Tibial nerve (tissue), 3 donors: ENCODE results near the gene MARCOL.

Experiments used
- POLR2A ChIP-seq, 2 donors: fragments of 450-650 bp; IDR thresholded peaks; one replicate each; pipeline ENCODE4 v1.6.1; 2017; ENCODE audit warnings: antibody characterized with exemption in 2 of 2, mild to moderate bottlenecking in 2 of 2, moderate library complexity in 2 of 2
- TF ChIP-seq, protein P1 (sequence below), 5 experiments: fragments of 200-600 bp in 3 of 5; fragments of 450-650 bp in 2 of 5; sonication (generic) in 3 of 5; IDR thresholded peaks; one replicate each; pipeline ENCODE4 v1.5.1; 2016 to 2019; ENCODE audit warnings: antibody characterized with exemption in 5 of 5, mild to moderate bottlenecking in 3 of 5, moderate library complexity in 2 of 5

DNA sequence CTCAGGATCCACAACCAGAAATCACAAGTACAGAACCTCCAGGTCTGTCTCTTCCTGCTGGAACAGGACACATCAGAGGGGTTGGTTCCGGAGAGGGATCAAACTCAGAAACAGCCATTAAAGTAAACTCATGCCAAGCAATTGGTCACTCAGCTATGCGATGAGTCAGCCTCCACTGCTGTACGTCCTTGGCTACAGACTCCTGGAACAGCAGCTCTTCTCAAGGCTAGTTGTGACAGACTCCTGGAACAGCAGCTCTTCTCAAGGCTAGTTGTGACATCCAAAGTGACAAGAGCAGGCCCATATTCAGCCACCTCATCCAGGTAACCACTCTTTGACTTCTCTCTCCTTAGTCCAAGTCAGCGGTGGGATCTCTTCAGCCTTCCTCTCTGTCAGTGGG lies 30.2 kb downstream of the MARCOL start, which contains the start of gene SPINK13:
- TF ChIP-seq POLR2A (IDR thresholded peaks at IDR 0.05): no peak
- TF ChIP-seq, protein P1, sequence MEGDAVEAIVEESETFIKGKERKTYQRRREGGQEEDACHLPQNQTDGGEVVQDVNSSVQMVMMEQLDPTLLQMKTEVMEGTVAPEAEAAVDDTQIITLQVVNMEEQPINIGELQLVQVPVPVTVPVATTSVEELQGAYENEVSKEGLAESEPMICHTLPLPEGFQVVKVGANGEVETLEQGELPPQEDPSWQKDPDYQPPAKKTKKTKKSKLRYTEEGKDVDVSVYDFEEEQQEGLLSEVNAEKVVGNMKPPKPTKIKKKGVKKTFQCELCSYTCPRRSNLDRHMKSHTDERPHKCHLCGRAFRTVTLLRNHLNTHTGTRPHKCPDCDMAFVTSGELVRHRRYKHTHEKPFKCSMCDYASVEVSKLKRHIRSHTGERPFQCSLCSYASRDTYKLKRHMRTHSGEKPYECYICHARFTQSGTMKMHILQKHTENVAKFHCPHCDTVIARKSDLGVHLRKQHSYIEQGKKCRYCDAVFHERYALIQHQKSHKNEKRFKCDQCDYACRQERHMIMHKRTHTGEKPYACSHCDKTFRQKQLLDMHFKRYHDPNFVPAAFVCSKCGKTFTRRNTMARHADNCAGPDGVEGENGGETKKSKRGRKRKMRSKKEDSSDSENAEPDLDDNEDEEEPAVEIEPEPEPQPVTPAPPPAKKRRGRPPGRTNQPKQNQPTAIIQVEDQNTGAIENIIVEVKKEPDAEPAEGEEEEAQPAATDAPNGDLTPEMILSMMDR (IDR thresholded peaks at IDR 0.05): no peak
